Neural cell (in vitro differentiated cells): ENCODE measurements around the gene FAM200C. TPM values are rescaled to one million over a fixed set of nuclear protein-coding genes. Genes with fewer than 3 reads are reported as not detected.
A peak's percentile ranks its signal among the peaks of the same experiment; 100 is the strongest.

Experiments used
- H2AFZ ChIP-seq: fragments of 200-600, 300-800 bp; sonication (generic), shearing (Covaris generic); 2 replicates; pipeline ENCODE4 v1.6.0; 2014; ENCODE audit warnings: low read depth, mild to moderate bottlenecking, antibody characterized with exemption, low read length, moderate library complexity
- H3F3A ChIP-seq: fragments of 200-600 bp; shearing (Covaris generic); 2 replicates; pipeline ENCODE4 v1.6.1; 2016; ENCODE audit warnings: mild to moderate bottlenecking, moderate library complexity, mixed read lengths, antibody characterized with exemption, low read length; ENCODE audit not compliant: insufficient read depth, poor library complexity, severe bottlenecking
- H3K27ac ChIP-seq: fragments of 200-600, 300-800 bp; sonication (generic), shearing (Covaris generic); 2 replicates; pipeline ENCODE4 v1.5.1; 2014; ENCODE audit warnings: mild to moderate bottlenecking, low read length, moderate library complexity
- H3K27me3 ChIP-seq: fragments of 300-800, 200-600 bp; sonication (generic), shearing (Covaris generic); 2 replicates; pipeline ENCODE4 v1.6.0; 2014; ENCODE audit warnings: mild to moderate bottlenecking, low read depth, low read length, moderate library complexity; ENCODE audit not compliant: insufficient read depth
- H3K36me3 ChIP-seq: fragments of 300-800, 200-600 bp; sonication (generic), shearing (Covaris generic); 2 replicates; pipeline ENCODE4 v1.5.1; 2014; ENCODE audit warnings: mild to moderate bottlenecking, antibody characterized with exemption, low read length, moderate library complexity; ENCODE audit not compliant: insufficient read depth
- H3K4me2 ChIP-seq: fragments of 300-800, 200-600 bp; sonication (generic), shearing (Covaris generic); 2 replicates; pipeline ENCODE4 v1.6.0; 2014; ENCODE audit warnings: mild to moderate bottlenecking, low read length
- H3K4me3 ChIP-seq: fragments of 300-800, 200-600 bp; sonication (generic), shearing (Covaris generic); 2 replicates; pipeline ENCODE4 v1.5.1; 2014; ENCODE audit warnings: mild to moderate bottlenecking, low read length, moderate library complexity
- H3K79me2 ChIP-seq: fragments of 200-600 bp; shearing (Covaris generic); replicated peaks from 2 replicates; pipeline ENCODE4 v1.6.0; 2014; ENCODE audit warnings: mild to moderate bottlenecking, low read length, moderate library complexity; ENCODE audit not compliant: insufficient read depth
- H3K9ac ChIP-seq: fragments of 300-800, 200-600 bp; sonication (generic), shearing (Covaris generic); 2 replicates; pipeline ENCODE4 v1.6.1; 2016; ENCODE audit warnings: mild to moderate bottlenecking, low read length, mixed read lengths
- H3K9me2 ChIP-seq: fragments of 200-600 bp; shearing (Covaris generic); 2 replicates; pipeline ENCODE4 v1.6.1; 2016; ENCODE audit warnings: mild to moderate bottlenecking, low read length, mixed read lengths; ENCODE audit not compliant: insufficient read depth
- H3K9me3 ChIP-seq: fragments of 200-600, 300-800 bp; sonication (generic), shearing (Covaris generic); 2 replicates; pipeline ENCODE4 v1.6.1; 2016; ENCODE audit warnings: mild to moderate bottlenecking, mixed run types, low read length, moderate library complexity, mixed read lengths
- H4K20me1 ChIP-seq: fragments of 200-600 bp; shearing (Covaris generic); 2 replicates; pipeline ENCODE4 v1.6.1; 2016; ENCODE audit warnings: mild to moderate bottlenecking, mixed run types; ENCODE audit not compliant: insufficient read depth
- CTCF ChIP-seq: fragments of 450-650 bp; IDR thresholded peaks from 2 replicates; pipeline ENCODE4 v1.5.1; 2014; ENCODE audit warnings: antibody characterized with exemption, mild to moderate bottlenecking, moderate library complexity; ENCODE audit not compliant: poor library complexity, severe bottlenecking
- EP300 ChIP-seq: fragments of 450-650 bp; conservative IDR thresholded peaks from 2 replicates; pipeline ENCODE4 v1.6.1; 2014; ENCODE audit warnings: antibody characterized with exemption, mild to moderate bottlenecking, moderate library complexity; ENCODE audit not compliant: poor library complexity, severe bottlenecking
- EZH2 ChIP-seq: fragments of 200-600, 300-800 bp; shearing (Covaris generic), sonication (generic); IDR thresholded peaks from 2 replicates; pipeline ENCODE4 v1.6.1; 2014; ENCODE audit warnings: antibody characterized with exemption, low read length, borderline replicate concordance, mild to moderate bottlenecking; ENCODE audit not compliant: insufficient read depth, poor library complexity, severe bottlenecking
- MXI1 ChIP-seq: fragments of 450-650 bp; conservative IDR thresholded peaks from 2 replicates; pipeline ENCODE4 v1.6.1; 2014; ENCODE audit warnings: antibody characterized with exemption, mild to moderate bottlenecking; ENCODE audit not compliant: poor library complexity, severe bottlenecking
- POLR2AphosphoS5 ChIP-seq: IDR thresholded peaks from 2 replicates; pipeline ENCODE4 v1.6.1; 2012
- RAD21 ChIP-seq: fragments of 450-650 bp; conservative IDR thresholded peaks from 2 replicates; pipeline ENCODE4 v1.6.1; 2014; ENCODE audit warnings: antibody characterized with exemption, mild to moderate bottlenecking, moderate library complexity
- REST ChIP-seq: IDR thresholded peaks from 2 replicates; pipeline ENCODE4 v1.6.1; 2012; ENCODE audit warnings: borderline replicate concordance
- SMC3 ChIP-seq: fragments of 450-650 bp; conservative IDR thresholded peaks from 2 replicates; pipeline ENCODE4 v1.6.1; 2014; ENCODE audit warnings: antibody characterized with exemption, mild to moderate bottlenecking, moderate library complexity; ENCODE audit not compliant: poor library complexity
- TAF1 ChIP-seq: IDR thresholded peaks from 2 replicates; pipeline ENCODE4 v1.6.1; 2012; ENCODE audit warnings: low read depth
- polyA minus RNA-seq: library from RNA; depleted of rRNA, polyadenylated mRNA; stranded (reverse); fragments of >200 nt; gene quantifications from 2 replicates; pipeline ENCODE4 v1.2.3, GENCODE V29; 2014
- polyA plus RNA-seq: library from polyadenylated mRNA; depleted of rRNA; stranded (reverse); fragments of >200 nt; gene quantifications from 2 replicates; pipeline ENCODE4 v1.2.3, GENCODE V29; 2014

The FAM200C gene
- polyA plus RNA-seq (21.6 and 22.6 TPM in 2 replicates), polyA minus RNA-seq (31.9 and 34.0 TPM in 2 replicates)

- TF ChIP-seq RAD21 (peak; percentile 38), MXI1 (peak; percentile 68), POLR2AphosphoS5 (peak; percentile 98), EZH2 (no peak), CTCF (peak; percentile 10), EP300 (peak; percentile 43), TAF1 (peak; percentile 87), SMC3 (peak; percentile 38), REST (peak; percentile 69)
- no peaks in the 10 kb centered on the region for H4K20me1 ChIP-seq
- H3K4me2 ChIP-seq: peak within 1 kb of the TSS; percentile 96
- H3F3A ChIP-seq: peaks cover 10% of the 10 kb centered on the region
- H2AFZ ChIP-seq: peak within 1 kb of the TSS; percentile 84
- peak within 1 kb of the TSS; percentile 90 for H3K27ac ChIP-seq
- peak within 1 kb of the TSS; percentile 70 for H3K4me3 ChIP-seq
- no peaks in the 10 kb centered on the region for H3K9me3 ChIP-seq
- peaks cover 28% of the 10 kb centered on the region for H3K79me2 ChIP-seq
- no peaks in the 10 kb centered on the region for H3K36me3 ChIP-seq
- H3K27me3 ChIP-seq: no peaks in the 10 kb centered on the region
- no peaks in the 10 kb centered on the region for H3K9me2 ChIP-seq
- peak within 1 kb of the TSS; percentile 91 for H3K9ac ChIP-seq
Measured at GRCh38 chr5:160399402-160400353, at the start of gene FAM200C. Gene FAM200C, minus strand, starts transcription at chr5:160400054. Its CDS starts 4,564 bp downstream, at chr5:160395490.

- no peaks in the 10 kb centered on the region for H3K9me2 ChIP-seq
- H3K9me3 ChIP-seq: no peaks in the 10 kb centered on the region
- no peaks in the 10 kb centered on the region for H3F3A ChIP-seq
- TF ChIP-seq TAF1 (no peak), MXI1 (no peak), RAD21 (no peak), REST (no peak), EP300 (no peak), EZH2 (no peak), SMC3 (no peak), CTCF (no peak), POLR2AphosphoS5 (no peak)
- no peak overlapping the region for H3K9ac ChIP-seq
- H3K36me3 ChIP-seq: no peaks in the 10 kb centered on the region
- H3K4me2 ChIP-seq: no peak overlapping the region
- no peaks in the 10 kb centered on the region for H4K20me1 ChIP-seq
- H3K27ac ChIP-seq: no peak overlapping the region
- no peak overlapping the region for H2AFZ ChIP-seq
- H3K4me3 ChIP-seq: no peak overlapping the region
- H3K79me2 ChIP-seq: no peaks in the 10 kb centered on the region
- no peaks in the 10 kb centered on the region for H3K27me3 ChIP-seq
Measured at GRCh38 chr5:160449458-160449857, 49.6 kb upstream of the FAM200C start.
